Stimulated activated CD8-positive, alpha-beta memory T cell treated with anti-CD3 and anti-CD28 coated beads, Interleukin-2, amount 100 ng/mL, for 1 hour (primary cell): Measurements from ENCODE around the gene ASTL.
"Not testable (repeated sequence)": the region's sequence is repeated elsewhere in the genome, so short reads cannot be mapped to it uniquely, and the experiment has no call there.

ENCODE experiments used
- DNase-seq, 2 donors: peaks; one replicate each; pipeline ENCODE4 v3.0.0-alpha.2; 2020; ENCODE audit warnings: low read depth in 2 of 2

Gene ASTL

GRCh38 chr2:96099861-96100798 is 38.2 kb downstream of the ASTL start:
- DNase-seq: no peak

GRCh38 chr2:96098900-96099590 is 39.3 kb downstream of the ASTL start:
- DNase-seq: no peak

GRCh38 chr2:96097951-96098823 is 40.1 kb downstream of the ASTL start:
- no peak for DNase-seq

GRCh38 chr2:96097441-96097840 is 40.9 kb downstream of the ASTL start:
- DNase-seq: no peak

- DNase-seq: no peak
Observed at GRCh38 chr2:96095116-96095636, 43.1 kb downstream of the ASTL start.

GRCh38 chr2:96093528-96093927 is 44.8 kb downstream of the ASTL start:
- no peak for DNase-seq

GRCh38 chr2:96092951-96093350 is 45.4 kb downstream of the ASTL start:
- no peak for DNase-seq

GRCh38 chr2:96092573-96092877 is 45.8 kb downstream of the ASTL start:
- DNase-seq: no peak

GRCh38 chr2:96091711-96092572 is 46.4 kb downstream of the ASTL start:
- DNase-seq: no peak

GRCh38 chr2:96091141-96091710 is 47.1 kb downstream of the ASTL start:
- DNase-seq: no peak

GRCh38 chr2:96090196-96090926 is 47.9 kb downstream of the ASTL start:
- DNase-seq: no peak

- DNase-seq: no peak
Observed at GRCh38 chr2:96089356-96090195, 48.7 kb downstream of the ASTL start.

- no peak for DNase-seq
Observed at GRCh38 chr2:96088340-96089335, 49.7 kb downstream of the ASTL start.

GRCh38 chr2:96087130-96087529 is 51.2 kb downstream of the ASTL start:
- no peak for DNase-seq

GRCh38 chr2:96085541-96086355 is 52.6 kb downstream of the ASTL start:
- DNase-seq: no peak

GRCh38 chr2:96084858-96085518 is 53.3 kb downstream of the ASTL start:
- not testable (repeated sequence) for DNase-seq
